Karpas-422 (cell line): ENCODE data around the gene KRT83. TPM values are rescaled to one million over a fixed set of nuclear protein-coding genes. Genes with fewer than 3 reads are reported as not detected.

Experiments used
- DNase-seq: peaks from one replicate; pipeline ENCODE4 v3.0.0-alpha.2; 2015
- H2AFZ ChIP-seq: fragments of 200-600 bp; sonication (generic); 2 replicates; pipeline ENCODE4 v1.6.1; 2014; ENCODE audit warnings: antibody characterized with exemption, low read length, mixed read lengths
- H3K27ac ChIP-seq: fragments of 200-600 bp; sonication (generic); 2 replicates; pipeline ENCODE4 v1.5.1; 2014; ENCODE audit warnings: mild to moderate bottlenecking, low read length, moderate library complexity
- H3K27me3 ChIP-seq: fragments of 200-600 bp; sonication (generic); 2 replicates; pipeline ENCODE4 v1.6.1; 2014; ENCODE audit warnings: low read length, mixed read lengths
- H3K36me3 ChIP-seq: fragments of 200-600 bp; sonication (generic); 2 replicates; pipeline ENCODE4 v1.6.1; 2014; ENCODE audit warnings: low read length, mixed read lengths; ENCODE audit not compliant: insufficient read depth
- H3K4me1 ChIP-seq: fragments of 200-600 bp; sonication (generic); 2 replicates; pipeline ENCODE4 v1.6.1; 2014; ENCODE audit warnings: mild to moderate bottlenecking, low read length, mixed read lengths
- H3K4me2 ChIP-seq: fragments of 200-600 bp; sonication (generic); 2 replicates; pipeline ENCODE4 v1.6.1; 2014; ENCODE audit warnings: low read length, low read depth, mild to moderate bottlenecking; ENCODE audit not compliant: poor library complexity, severe bottlenecking
- H3K4me3 ChIP-seq: fragments of 200-600 bp; sonication (generic); 2 replicates; pipeline ENCODE4 v1.5.1; 2014; ENCODE audit warnings: mild to moderate bottlenecking, antibody characterized with exemption, low read length, mixed read lengths
- H3K79me2 ChIP-seq: fragments of 200-600 bp; sonication (generic); 2 replicates; pipeline ENCODE4 v1.6.1; 2014; ENCODE audit warnings: mild to moderate bottlenecking, low read length, mixed read lengths
- H3K9ac ChIP-seq: fragments of 200-600 bp; sonication (generic); 2 replicates; pipeline ENCODE4 v1.6.0; 2014; ENCODE audit warnings: low read length
- H3K9me2 ChIP-seq: fragments of 200-600 bp; sonication (generic), shearing (Covaris generic); replicated peaks from 2 replicates; pipeline ENCODE4 v1.6.0; 2014; ENCODE audit warnings: mild to moderate bottlenecking, low read length, moderate library complexity; ENCODE audit not compliant: insufficient read depth
- H3K9me3 ChIP-seq: fragments of 300-700, 200-600 bp; sonication (generic); 2 replicates; pipeline ENCODE4 v1.6.1; 2014; ENCODE audit warnings: low read length, mixed read lengths
- H4K20me1 ChIP-seq: fragments of 200-600 bp; sonication (generic); 2 replicates; pipeline ENCODE4 v1.6.1; 2014; ENCODE audit warnings: mild to moderate bottlenecking, antibody characterized with exemption, low read length, low read depth; ENCODE audit not compliant: insufficient read depth
- total RNA-seq: library from RNA; depleted of rRNA; stranded (reverse); fragments of >200 nt; shearing (Covaris generic); gene quantifications from 2 replicates; pipeline ENCODE4 v1.2.3, GENCODE V29; 2014; ENCODE audit warnings: low replicate concordance

KRT83 gene
- total RNA-seq, 1 experiment from 2014 or later = not detected

DNA sequence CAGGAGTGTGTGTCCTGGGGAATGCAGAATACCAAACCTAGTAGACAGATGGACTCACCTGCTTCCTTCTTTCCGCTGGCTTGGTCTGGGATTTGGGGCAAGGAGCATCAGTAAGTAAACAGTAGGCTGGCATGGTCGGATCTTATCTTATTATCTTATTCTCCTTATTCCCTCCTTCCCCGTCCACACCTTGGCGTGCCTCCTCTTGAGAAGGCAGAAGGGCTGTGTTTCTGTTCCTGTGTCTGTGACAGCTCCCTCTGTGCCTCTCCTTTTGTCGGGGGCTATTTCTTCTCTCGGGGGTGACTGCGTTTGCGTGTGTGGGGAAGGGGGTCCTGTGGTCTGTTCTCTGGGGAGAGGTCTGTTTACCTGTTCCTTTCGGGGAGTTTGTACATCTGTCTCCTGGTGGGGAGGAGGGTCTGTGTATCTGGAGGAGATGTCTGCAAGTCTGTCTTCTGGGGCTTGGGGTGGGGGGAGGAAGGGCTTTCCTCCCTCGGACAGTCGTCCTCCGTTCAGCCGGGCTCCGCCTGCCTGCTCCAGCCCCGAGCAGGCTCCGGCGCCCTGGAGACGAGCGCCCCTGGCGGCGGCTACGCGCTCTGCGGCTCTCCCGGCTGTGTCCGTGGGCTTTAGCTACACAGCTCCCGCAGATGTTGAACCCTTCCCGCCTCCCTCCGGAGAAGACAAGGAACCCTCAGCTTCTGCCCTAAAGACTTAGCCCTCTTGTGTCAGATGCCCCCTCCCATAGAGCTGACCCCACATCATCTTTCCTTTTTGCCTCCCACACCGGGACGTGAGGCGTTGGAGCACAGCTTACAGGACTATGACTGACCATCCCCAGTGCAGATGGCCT is 42.4 kb downstream of the KRT83 start:
- Histone ChIP-seq H2AFZ (no peak overlapping the region), H3K4me1 (no peaks in the 10 kb centered on the region), H3K9me2 (no peaks in the 10 kb centered on the region), H3K79me2 (no peaks in the 10 kb centered on the region), H3K4me2 (no peak overlapping the region), H3K9ac (no peak overlapping the region), H3K27ac (no peak overlapping the region), H3K36me3 (no peaks in the 10 kb centered on the region), H3K9me3 (no peaks in the 10 kb centered on the region), H3K27me3 (no peaks in the 10 kb centered on the region), H4K20me1 (no peaks in the 10 kb centered on the region), H3K4me3 (no peak overlapping the region)
- peak; percentile 85 for DNase-seq

DNA sequence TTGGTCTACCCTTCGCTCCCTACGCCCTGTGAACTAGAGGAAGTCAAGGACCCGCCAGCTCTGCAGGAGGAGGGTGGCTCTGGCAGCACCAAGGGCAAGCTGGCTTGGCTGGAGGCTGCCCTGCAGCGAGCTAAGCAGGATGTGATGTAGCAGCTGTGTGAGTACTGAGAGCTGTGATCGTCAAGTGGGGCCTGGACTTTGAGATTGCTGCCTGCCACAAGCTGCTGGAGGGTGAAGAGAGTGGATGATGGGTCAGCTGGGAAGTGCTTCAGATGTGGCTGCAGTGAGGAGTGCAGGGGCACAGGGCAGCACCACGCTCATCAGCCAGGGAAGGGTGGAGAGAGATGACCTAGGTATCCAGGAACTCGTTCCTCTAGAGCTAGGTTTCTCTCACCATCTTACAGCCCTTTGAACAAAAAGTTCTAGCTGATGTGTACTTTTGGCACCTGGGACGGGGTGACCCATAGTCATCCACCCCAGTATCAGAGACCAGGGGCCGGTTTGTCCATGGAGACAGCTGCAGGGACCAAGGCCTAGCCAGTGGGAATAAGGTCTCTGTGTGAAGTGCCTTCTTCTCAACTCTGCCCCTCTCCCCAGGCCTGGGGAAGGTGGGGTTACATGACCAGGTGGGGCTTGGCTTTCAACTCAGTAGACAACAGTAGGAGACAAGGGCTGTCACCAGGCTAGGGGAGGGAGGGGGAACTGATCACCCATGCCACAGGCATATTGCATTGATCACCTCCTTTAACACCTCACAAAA is 43.5 kb downstream of the KRT83 start:
- no peak for DNase-seq
- Histone ChIP-seq H2AFZ (no peak overlapping the region), H3K27ac (no peak overlapping the region), H4K20me1 (no peaks in the 10 kb centered on the region), H3K36me3 (no peaks in the 10 kb centered on the region), H3K4me2 (no peak overlapping the region), H3K79me2 (no peaks in the 10 kb centered on the region), H3K9me3 (no peaks in the 10 kb centered on the region), H3K27me3 (no peaks in the 10 kb centered on the region), H3K4me1 (no peaks in the 10 kb centered on the region), H3K9me2 (no peaks in the 10 kb centered on the region), H3K4me3 (no peak overlapping the region), H3K9ac (no peak overlapping the region)

DNA sequence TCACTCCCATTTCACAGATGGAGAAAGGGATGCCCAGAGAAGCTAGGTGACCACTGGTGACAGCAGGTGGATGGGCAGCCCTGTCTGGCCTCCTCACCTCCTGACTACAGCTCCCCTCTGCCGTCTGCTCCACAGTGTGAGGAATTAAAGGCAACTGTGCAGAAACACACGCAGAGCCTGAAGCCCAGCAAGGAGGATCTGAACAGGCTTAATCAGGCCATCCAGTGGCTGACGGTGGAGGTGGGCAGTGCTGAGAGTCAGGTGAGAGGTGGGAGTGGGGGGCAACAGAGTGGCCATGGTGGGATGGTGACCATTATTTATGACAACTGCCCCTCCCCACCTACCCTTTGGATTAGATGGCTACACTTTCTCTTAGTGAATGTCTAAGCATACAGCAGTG is 45.5 kb downstream of the KRT83 start:
- no peaks in the 10 kb centered on the region for H3K9me2 ChIP-seq
- no peak overlapping the region for H3K4me2 ChIP-seq
- no peak for DNase-seq
- no peak overlapping the region for H3K9ac ChIP-seq
- no peak overlapping the region for H2AFZ ChIP-seq
- H3K79me2 ChIP-seq = no peaks in the 10 kb centered on the region
- no peaks in the 10 kb centered on the region for H3K36me3 ChIP-seq
- no peaks in the 10 kb centered on the region for H3K27me3 ChIP-seq
- no peak overlapping the region for H3K4me3 ChIP-seq
- no peaks in the 10 kb centered on the region for H3K9me3 ChIP-seq
- no peak overlapping the region for H3K27ac ChIP-seq
- H4K20me1 ChIP-seq = no peaks in the 10 kb centered on the region
- H3K4me1 ChIP-seq = no peaks in the 10 kb centered on the region

DNA sequence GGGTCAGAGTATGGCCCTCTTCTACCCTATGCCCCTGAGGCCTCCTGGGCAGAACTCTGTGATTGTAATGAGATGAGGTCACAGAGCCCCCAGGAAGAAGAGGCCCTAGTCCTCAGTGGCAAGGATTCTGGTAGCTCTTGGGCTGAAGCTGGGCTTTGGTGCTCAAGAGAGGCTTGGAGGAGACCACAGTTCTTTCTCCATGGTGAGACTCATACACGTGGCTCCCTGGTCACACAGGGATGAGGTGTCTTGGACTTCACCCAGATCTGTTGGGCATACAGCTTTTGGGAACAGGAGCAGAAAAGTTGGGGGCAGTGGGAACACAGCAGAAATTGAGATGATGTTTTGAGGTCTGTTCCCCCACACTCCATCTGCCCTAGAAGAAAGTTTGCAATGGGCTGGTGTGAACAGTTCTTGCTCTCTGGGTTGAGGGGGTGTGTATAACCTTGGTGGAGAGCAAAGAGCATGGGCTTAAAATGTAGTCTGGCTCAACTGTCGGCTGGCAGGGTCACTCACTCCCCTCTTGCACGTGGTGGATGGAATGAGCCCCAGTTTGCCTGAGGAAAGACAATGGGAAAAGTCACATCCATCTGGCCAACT is 46.6 kb downstream of the KRT83 start, which contains the start of gene KRT86:
Gene KRT86 (plus strand): TSS at position 125 of the 600 bp plus-strand sequence. CDS start 27,272 bp downstream, outside the sequence.
- Histone ChIP-seq H3K36me3 (no peaks in the 10 kb centered on the region), H3K4me1 (no peaks in the 10 kb centered on the region), H3K9me2 (no peaks in the 10 kb centered on the region), H2AFZ (no peak within 1 kb of the TSS), H3K27me3 (no peaks in the 10 kb centered on the region), H3K4me3 (no peak within 1 kb of the TSS), H3K4me2 (no peak within 1 kb of the TSS), H3K27ac (no peak within 1 kb of the TSS), H3K9ac (no peak within 1 kb of the TSS), H4K20me1 (no peaks in the 10 kb centered on the region), H3K9me3 (no peaks in the 10 kb centered on the region), H3K79me2 (no peaks in the 10 kb centered on the region)
- no peak for DNase-seq

DNA sequence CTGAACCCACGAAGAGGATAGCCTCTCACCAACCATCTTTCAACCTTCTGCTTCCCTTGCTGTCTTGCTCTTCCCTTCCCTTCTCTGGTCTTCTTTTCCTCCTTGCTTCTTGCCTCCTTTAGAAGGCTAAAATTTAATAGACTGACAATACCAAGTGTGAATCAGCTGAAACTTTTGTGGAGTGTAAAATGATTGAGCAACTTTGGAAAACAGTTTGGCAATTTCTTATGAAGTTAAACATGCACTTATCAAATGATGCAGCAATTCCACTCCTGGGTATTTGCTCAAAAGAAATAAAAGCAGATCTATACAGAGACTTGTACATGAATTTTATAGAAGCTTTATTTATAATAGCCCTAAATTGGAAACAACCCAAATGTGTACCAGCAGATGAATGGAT is 50.0 kb downstream of the KRT83 start:
- no peaks in the 10 kb centered on the region for H4K20me1 ChIP-seq
- H3K9me2 ChIP-seq = no peaks in the 10 kb centered on the region
- no peak for DNase-seq
- H3K79me2 ChIP-seq = no peaks in the 10 kb centered on the region
- H3K9ac ChIP-seq = no peak overlapping the region
- no peak overlapping the region for H2AFZ ChIP-seq
- H3K36me3 ChIP-seq = no peaks in the 10 kb centered on the region
- no peaks in the 10 kb centered on the region for H3K4me1 ChIP-seq
- H3K4me3 ChIP-seq = no peak overlapping the region
- no peak overlapping the region for H3K4me2 ChIP-seq
- no peaks in the 10 kb centered on the region for H3K9me3 ChIP-seq
- H3K27me3 ChIP-seq = no peaks in the 10 kb centered on the region
- H3K27ac ChIP-seq = no peak overlapping the region

DNA sequence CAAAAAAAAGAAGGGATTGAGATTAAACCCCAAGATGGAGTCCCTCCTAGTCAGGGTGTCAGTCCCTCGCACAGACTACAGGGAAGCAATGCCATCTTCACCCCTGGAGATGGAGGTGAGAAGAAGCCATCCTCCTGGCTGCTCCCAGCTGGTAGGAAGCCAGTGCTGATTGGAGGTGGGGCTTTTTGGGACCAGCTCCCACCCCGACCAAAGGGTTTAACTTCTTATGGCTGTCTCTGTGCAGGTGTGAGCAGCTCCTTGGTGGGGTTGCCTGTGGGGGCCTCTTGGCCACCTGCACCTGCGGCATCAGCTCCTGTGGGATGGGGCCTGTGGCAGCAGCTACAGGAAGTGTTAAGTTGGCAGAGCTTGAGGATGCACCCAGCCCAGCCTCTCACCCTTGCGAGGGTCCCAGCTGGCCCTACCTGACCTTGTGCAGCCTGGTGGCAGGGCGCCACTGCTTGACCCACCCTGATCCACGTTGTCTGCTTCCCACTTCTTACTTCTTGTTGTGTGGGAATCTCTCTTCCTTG is 50.6 kb downstream of the KRT83 start:
- no peaks in the 10 kb centered on the region for H3K9me2 ChIP-seq
- no peak for DNase-seq
- no peak overlapping the region for H3K4me3 ChIP-seq
- H3K4me1 ChIP-seq = no peaks in the 10 kb centered on the region
- no peak overlapping the region for H2AFZ ChIP-seq
- no peaks in the 10 kb centered on the region for H3K36me3 ChIP-seq
- H3K79me2 ChIP-seq = no peaks in the 10 kb centered on the region
- H3K9ac ChIP-seq = no peak overlapping the region
- H3K9me3 ChIP-seq = no peaks in the 10 kb centered on the region
- no peaks in the 10 kb centered on the region for H3K27me3 ChIP-seq
- no peaks in the 10 kb centered on the region for H4K20me1 ChIP-seq
- H3K27ac ChIP-seq = no peak overlapping the region
- no peak overlapping the region for H3K4me2 ChIP-seq

DNA sequence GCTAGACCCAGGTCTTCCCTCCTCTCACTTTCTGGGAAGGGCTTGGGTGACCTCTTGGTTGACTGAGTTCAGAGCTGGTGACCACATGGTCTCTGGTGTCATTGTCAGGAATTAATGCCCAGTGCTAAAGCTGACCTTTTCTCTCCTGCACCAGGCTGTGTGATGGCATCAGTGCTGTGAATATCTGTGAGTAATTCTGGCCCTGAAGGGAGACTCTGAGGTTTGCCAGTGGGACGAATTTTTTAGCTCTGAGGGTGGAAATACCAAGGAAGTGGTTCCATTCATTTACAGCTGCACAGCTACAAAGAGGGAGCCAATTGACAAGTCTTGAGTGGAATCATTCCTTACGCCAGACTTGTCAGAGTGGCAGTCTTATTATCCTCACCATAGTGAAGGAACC is 53.0 kb downstream of the KRT83 start:
- no peaks in the 10 kb centered on the region for H3K27me3 ChIP-seq
- no peak overlapping the region for H3K4me2 ChIP-seq
- H3K36me3 ChIP-seq = no peaks in the 10 kb centered on the region
- no peak overlapping the region for H3K27ac ChIP-seq
- no peak for DNase-seq
- no peak overlapping the region for H2AFZ ChIP-seq
- no peaks in the 10 kb centered on the region for H3K4me1 ChIP-seq
- no peaks in the 10 kb centered on the region for H4K20me1 ChIP-seq
- H3K4me3 ChIP-seq = no peak overlapping the region
- H3K79me2 ChIP-seq = no peaks in the 10 kb centered on the region
- no peaks in the 10 kb centered on the region for H3K9me2 ChIP-seq
- H3K9me3 ChIP-seq = no peaks in the 10 kb centered on the region
- no peak overlapping the region for H3K9ac ChIP-seq

DNA sequence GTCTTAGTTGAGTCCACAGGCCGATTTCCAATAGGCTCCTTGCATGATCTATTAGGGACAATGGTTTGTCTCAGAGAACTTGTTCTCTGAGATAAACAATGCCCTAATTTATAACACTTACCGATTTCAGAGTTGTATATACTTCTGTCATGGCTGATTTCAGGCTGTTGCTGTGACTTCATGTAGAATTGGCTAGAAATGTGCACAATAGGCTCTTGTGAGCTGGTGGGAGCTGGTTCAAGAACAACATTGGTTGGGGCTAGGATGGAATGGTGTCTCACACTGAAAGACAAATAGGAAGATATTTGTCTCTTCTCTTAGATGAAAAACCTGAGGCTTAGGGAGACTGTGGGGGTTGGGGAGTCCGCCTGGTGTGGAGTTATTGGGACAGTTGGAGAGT is 53.5 kb downstream of the KRT83 start:
- no peaks in the 10 kb centered on the region for H3K36me3 ChIP-seq
- H3K4me3 ChIP-seq = no peak overlapping the region
- no peak overlapping the region for H2AFZ ChIP-seq
- H3K9me3 ChIP-seq = no peaks in the 10 kb centered on the region
- no peak overlapping the region for H3K9ac ChIP-seq
- no peak overlapping the region for H3K27ac ChIP-seq
- no peaks in the 10 kb centered on the region for H3K9me2 ChIP-seq
- H3K4me1 ChIP-seq = no peaks in the 10 kb centered on the region
- no peaks in the 10 kb centered on the region for H3K79me2 ChIP-seq
- no peaks in the 10 kb centered on the region for H3K27me3 ChIP-seq
- H4K20me1 ChIP-seq = no peaks in the 10 kb centered on the region
- DNase-seq = no peak
- H3K4me2 ChIP-seq = no peak overlapping the region
